Caco-2 (cell line): Measurements from ENCODE around the gene ANKRD42. TPM values are rescaled to one million over a fixed set of nuclear protein-coding genes. Genes with fewer than 3 reads are reported as not detected.

Experiments used
- BruUV-seq: library from RNA; stranded (reverse); fragments of 400-500 nt; replicated peaks from 2 replicates; lab custom pipeline; 2021; lab: Mats Ljungman, UMichigan
- CTCF ChIA-PET: fragments of 300-600 bp; sonication (Branson Sonifier 250); formaldehyde crosslinking; loops from one replicate; lab custom pipeline; 2022; ENCODE audit warnings: antibody characterized with exemption; lab: Charles Lee
- POLR2A ChIA-PET: fragments of 300-600 bp; sonication (Branson Sonifier 250); formaldehyde crosslinking; loops from one replicate; lab custom pipeline; 2022; ENCODE audit warnings: antibody characterized with exemption; lab: Charles Lee
- DNase-seq, 2 experiments: peaks; one replicate each; pipeline versions ENCODE4 v3.0.0 to v3.0.0-alpha.2; 2020 to 2022
- H3K27me3 ChIP-seq: replicated peaks from 2 replicates; pipeline ENCODE4 v1.6.0; 2011; ENCODE audit warnings: low read length; ENCODE audit not compliant: control insufficient read depth, insufficient read depth
- H3K36me3 ChIP-seq: 2 replicates; pipeline ENCODE4 v1.5.1; 2011; ENCODE audit warnings: low read length; ENCODE audit not compliant: control insufficient read depth, insufficient read depth
- H3K4me1 ChIP-seq: fragments of 250-450 bp; sonication (Bioruptor Pico); 2 replicates; pipeline ENCODE4 v1.5.1; 2020; ENCODE audit warnings: mild to moderate bottlenecking
- H3K4me3 ChIP-seq: 2 replicates; pipeline ENCODE4 v1.5.1; 2011; ENCODE audit warnings: low read depth, mild to moderate bottlenecking, control low read depth, low read length
- H3K9me3 ChIP-seq: fragments of 250-450 bp; sonication (Bioruptor Pico); 2 replicates; pipeline ENCODE4 v1.5.1; 2020; ENCODE audit warnings: mild to moderate bottlenecking, moderate library complexity
- H3K27ac Mint-ChIP-seq: one replicate; pipeline ENCODE4 v1.8.0; 2022; ENCODE audit warnings: mixed read lengths; ENCODE audit not compliant: unreplicated experiment
- H3K27me3 Mint-ChIP-seq: one replicate; pipeline ENCODE4 v1.8.0; 2022; ENCODE audit warnings: mixed read lengths; ENCODE audit not compliant: insufficient read depth, unreplicated experiment
- H3K36me3 Mint-ChIP-seq: one replicate; pipeline ENCODE4 v1.8.0; 2022; ENCODE audit warnings: mild to moderate bottlenecking, mixed read lengths; ENCODE audit not compliant: insufficient read depth, unreplicated experiment
- H3K4me1 Mint-ChIP-seq: one replicate; pipeline ENCODE4 v1.8.0; 2022; ENCODE audit warnings: low read depth, mixed read lengths; ENCODE audit not compliant: unreplicated experiment
- H3K4me3 Mint-ChIP-seq: one replicate; pipeline ENCODE4 v1.8.0; 2022; ENCODE audit warnings: mild to moderate bottlenecking, moderate library complexity, mixed read lengths; ENCODE audit not compliant: unreplicated experiment
- H3K9me3 Mint-ChIP-seq: one replicate; pipeline ENCODE4 v1.8.0; 2022; ENCODE audit warnings: mixed read lengths; ENCODE audit not compliant: unreplicated experiment
- CTCF ChIP-seq, 2 experiments: fragments of 200-600 bp in 1 of 2; IDR thresholded peaks; 1 replicate in 1 of 2; 2 replicates in 1 of 2; pipeline versions ENCODE4 v1.5.1 to v1.8.0; 2011 to 2022; ENCODE audit warnings: antibody characterized with exemption in 1 of 2, control low read depth in 1 of 2, inconsistent platforms in 1 of 2, low read depth in 1 of 2, low read length in 1 of 2, mild to moderate bottlenecking in 1 of 2, moderate library complexity in 1 of 2; ENCODE audit not compliant: insufficient read depth in 1 of 2, severe bottlenecking in 1 of 2, unreplicated experiment in 1 of 2
- intact Hi-C: fragments of 100-400 bp; cut with micrococcal nuclease; formaldehyde crosslinking; loops from one replicate; pipeline ENCODE4 v1.10.0; 2022; ENCODE audit not compliant: unreplicated experiment
- total RNA-seq: library from RNA; stranded (reverse); gene quantifications from 2 replicates; pipeline ENCODE4 v1.2.3, GENCODE V29; 2022

Gene ANKRD42
- total RNA-seq, 1 experiment from 2014 or later, result 8.3 TPM

GRCh38 chr11:83285151-83285770 lies 91.7 kb downstream of the ANKRD42 start:
- Mint-ChIP-seq H3K27ac (peak overlapping the region; percentile 97), H3K36me3 (peaks cover 17% of the 10 kb centered on the region), H3K4me1 (peaks cover 11% of the 10 kb centered on the region), H3K9me3 (no peaks in the 10 kb centered on the region), H3K27me3 (no peaks in the 10 kb centered on the region), H3K4me3 (peak overlapping the region; percentile 73)
- peaks cover 19% of the 10 kb centered on the region for H3K4me1 ChIP-seq
- intact Hi-C loops, result no loop called here
- no peaks in the 10 kb centered on the region for H3K27me3 ChIP-seq
- H3K9me3 ChIP-seq, result no peaks in the 10 kb centered on the region
- H3K36me3 ChIP-seq, result no peaks in the 10 kb centered on the region
- DNase-seq, result no peak
- no peak for TF ChIP-seq CTCF (IDR thresholded peaks at IDR 0.05; ENCODE audit: insufficient read depth in 1 of 2, low read depth in 1 of 2, low read length in 1 of 2, severe bottlenecking in 1 of 2, unreplicated experiment in 1 of 2)
- ChIA-PET CTCF (interaction anchor here (0.6 to 1.0 kb wide), 7 partner anchors 34 to 534 kb away, joined by 3 to 6 read pairs (median 3); partner anchors contain the start of gene DDIAS), POLR2A (interaction anchor here (0.6 to 1.4 kb wide), 21 partner anchors 16 to 440 kb away, joined by 3 to 10 read pairs (median 4); partner anchors contain the start of genes ANKRD42, DDIAS, PCF11 and PRCP)
- BruUV-seq, result TSS peak; percentile 35
- peak overlapping the region; percentile 93 for H3K4me3 ChIP-seq

- Mint-ChIP-seq H3K27me3 (no peaks in the 10 kb centered on the region), H3K4me1 (peaks cover 7% of the 10 kb centered on the region), H3K9me3 (no peaks in the 10 kb centered on the region), H3K27ac (peak within 1 kb of the TSS; percentile 97), H3K4me3 (peak within 1 kb of the TSS; percentile 73), H3K36me3 (peaks cover 13% of the 10 kb centered on the region)
- Histone ChIP-seq H3K4me1 (peaks cover 14% of the 10 kb centered on the region), H3K36me3 (no peaks in the 10 kb centered on the region), H3K4me3 (peak within 1 kb of the TSS; percentile 93), H3K9me3 (no peaks in the 10 kb centered on the region), H3K27me3 (no peaks in the 10 kb centered on the region)
- peak; percentile 98 to 99 for DNase-seq
- TF ChIP-seq CTCF (IDR thresholded peaks at IDR 0.05; ENCODE audit: insufficient read depth in 1 of 2, low read depth in 1 of 2, low read length in 1 of 2, severe bottlenecking in 1 of 2, unreplicated experiment in 1 of 2), result peak in 1 of 2 experiments; percentile 66
- intact Hi-C loops, result loop anchor here (1.0 to 2.0 kb wide), 9 partner anchors 17 to 438 kb away; partner anchors contain the start of genes ANKRD42, PRCP and RAB30
- POLR2A ChIA-PET, result interaction anchor here (0.6 to 1.4 kb wide), 22 partner anchors 16 to 440 kb away, joined by 3 to 10 read pairs (median 4); partner anchors contain the start of genes ANKRD42, DDIAS, PCF11 and PRCP
- CTCF ChIA-PET, result interaction anchor here (0.6 to 1.0 kb wide), 8 partner anchors 33 to 534 kb away, joined by 3 to 6 read pairs (median 3); partner anchors contain the start of gene DDIAS
- BruUV-seq, result no TSS peak
Measured at GRCh38 chr11:83285771-83286528, 92.4 kb downstream of the ANKRD42 start, which contains the start of gene CCDC90B. Gene CCDC90B (minus strand): TSS chr11:83286367. CDS start chr11:83285972, 395 bp downstream.

GRCh38 chr11:83287631-83288030 lies 94.1 kb downstream of the ANKRD42 start:
- H3K36me3 Mint-ChIP-seq, result peaks cover 13% of the 10 kb centered on the region
- no peaks in the 10 kb centered on the region for H3K27me3 ChIP-seq
- DNase-seq, result no peak
- H3K9me3 Mint-ChIP-seq, result no peaks in the 10 kb centered on the region
- H3K4me1 Mint-ChIP-seq, result peaks cover 2% of the 10 kb centered on the region
- no peaks in the 10 kb centered on the region for H3K27me3 Mint-ChIP-seq
- ChIA-PET CTCF (interaction anchor here (0.7 kb wide), 1 partner anchor 31 kb away, joined by 3 read pairs; no protein-coding TSS in a partner anchor), POLR2A (no interaction called here)
- TF ChIP-seq CTCF (IDR thresholded peaks at IDR 0.05; ENCODE audit: insufficient read depth in 1 of 2, low read depth in 1 of 2, low read length in 1 of 2, severe bottlenecking in 1 of 2, unreplicated experiment in 1 of 2), result no peak
- H3K4me1 ChIP-seq, result peaks cover 14% of the 10 kb centered on the region
- H3K27ac Mint-ChIP-seq, result no peak overlapping the region
- intact Hi-C loops, result loop anchor here (2.0 kb wide), 1 partner anchor 217 kb away; the partner anchor contains the start of gene RAB30
- H3K4me3 ChIP-seq, result no peak overlapping the region
- H3K9me3 ChIP-seq, result no peaks in the 10 kb centered on the region
- no peaks in the 10 kb centered on the region for H3K36me3 ChIP-seq
- H3K4me3 Mint-ChIP-seq, result peak overlapping the region; percentile 45
- no TSS peak for BruUV-seq
